OCI-LY1 (cell line): ENCODE measurements around the gene KLHL25.

Experiments used
- H2AFZ ChIP-seq: fragments of 200-600 bp; sonication (generic), shearing (Covaris generic); 2 replicates; pipeline ENCODE4 v1.6.0; 2014; ENCODE audit warnings: antibody characterized with exemption, mild to moderate bottlenecking, low read length
- H3F3A ChIP-seq: fragments of 200-600 bp; sonication (generic), shearing (Covaris generic); 2 replicates; pipeline ENCODE4 v1.6.0; 2014; ENCODE audit warnings: mild to moderate bottlenecking, antibody characterized with exemption, low read length, moderate library complexity; ENCODE audit not compliant: insufficient read depth
- H3K27ac ChIP-seq: fragments of 200-600 bp; sonication (generic); 2 replicates; pipeline ENCODE4 v1.5.1; 2014; ENCODE audit warnings: low read length, mixed run types, mild to moderate bottlenecking, low read depth; ENCODE audit not compliant: poor library complexity, severe bottlenecking
- H3K27me3 ChIP-seq: fragments of 200-600 bp; sonication (generic); 2 replicates; pipeline ENCODE4 v1.6.0; 2014; ENCODE audit warnings: antibody characterized with exemption, mild to moderate bottlenecking, low read length, moderate library complexity; ENCODE audit not compliant: insufficient read depth
- H3K36me3 ChIP-seq: fragments of 200-600 bp; sonication (generic); 2 replicates; pipeline ENCODE4 v1.6.1; 2014; ENCODE audit warnings: mild to moderate bottlenecking, antibody characterized with exemption, low read length, moderate library complexity, mixed read lengths; ENCODE audit not compliant: insufficient read depth
- H3K4me1 ChIP-seq: fragments of 200-600 bp; sonication (generic); 2 replicates; pipeline ENCODE4 v1.5.1; 2014; ENCODE audit warnings: mild to moderate bottlenecking, low read length, moderate library complexity; ENCODE audit not compliant: insufficient read depth, severe bottlenecking
- H3K4me2 ChIP-seq: fragments of 200-600 bp; sonication (generic), shearing (Covaris generic); 2 replicates; pipeline ENCODE4 v1.6.1; 2014; ENCODE audit warnings: low read length
- H3K4me3 ChIP-seq: fragments of 200-600 bp; sonication (generic); 2 replicates; pipeline ENCODE4 v1.5.1; 2014; ENCODE audit warnings: low read length, low read depth, mild to moderate bottlenecking, mixed read lengths; ENCODE audit not compliant: poor library complexity, severe bottlenecking
- H3K79me2 ChIP-seq: fragments of 200-600 bp; shearing (Covaris generic); 2 replicates; pipeline ENCODE4 v1.6.1; 2016; ENCODE audit warnings: mixed run types, low read length, mixed read lengths; ENCODE audit not compliant: insufficient read depth
- H3K9ac ChIP-seq: fragments of 200-600 bp; sonication (generic), shearing (Covaris generic); 2 replicates; pipeline ENCODE4 v1.6.1; 2014; ENCODE audit warnings: mild to moderate bottlenecking, low read length, mixed read lengths
- H3K9me2 ChIP-seq: fragments of 200-600 bp; sonication (generic), shearing (Covaris generic); 2 replicates; pipeline ENCODE4 v1.6.1; 2014; ENCODE audit warnings: low read depth, mild to moderate bottlenecking, low read length, mixed read lengths
- H3K9me3 ChIP-seq: fragments of 200-600 bp; shearing (Covaris generic); 2 replicates; pipeline ENCODE4 v1.6.1; 2014; ENCODE audit warnings: low read length, mixed read lengths
- H4K20me1 ChIP-seq: fragments of 200-600 bp; sonication (generic), shearing (Covaris generic); 2 replicates; pipeline ENCODE4 v1.6.0; 2016; ENCODE audit warnings: mild to moderate bottlenecking, low read length; ENCODE audit not compliant: insufficient read depth
- EZH2 ChIP-seq: fragments of 200-600 bp; sonication (generic), shearing (Covaris generic); IDR thresholded peaks from 2 replicates; pipeline ENCODE4 v1.8.0; 2017; ENCODE audit warnings: borderline replicate concordance, mixed run types, mild to moderate bottlenecking, antibody characterized with exemption, low read length, moderate library complexity, mixed read lengths
- TF ChIP-seq, protein P1 (sequence below): fragments of 200-600 bp; sonication (generic), shearing (Covaris generic); IDR thresholded peaks from 2 replicates; pipeline ENCODE4 v1.5.1; 2017; ENCODE audit warnings: mild to moderate bottlenecking, antibody characterized with exemption, low read length, moderate library complexity, mixed read lengths

The KLHL25 gene

DNA sequence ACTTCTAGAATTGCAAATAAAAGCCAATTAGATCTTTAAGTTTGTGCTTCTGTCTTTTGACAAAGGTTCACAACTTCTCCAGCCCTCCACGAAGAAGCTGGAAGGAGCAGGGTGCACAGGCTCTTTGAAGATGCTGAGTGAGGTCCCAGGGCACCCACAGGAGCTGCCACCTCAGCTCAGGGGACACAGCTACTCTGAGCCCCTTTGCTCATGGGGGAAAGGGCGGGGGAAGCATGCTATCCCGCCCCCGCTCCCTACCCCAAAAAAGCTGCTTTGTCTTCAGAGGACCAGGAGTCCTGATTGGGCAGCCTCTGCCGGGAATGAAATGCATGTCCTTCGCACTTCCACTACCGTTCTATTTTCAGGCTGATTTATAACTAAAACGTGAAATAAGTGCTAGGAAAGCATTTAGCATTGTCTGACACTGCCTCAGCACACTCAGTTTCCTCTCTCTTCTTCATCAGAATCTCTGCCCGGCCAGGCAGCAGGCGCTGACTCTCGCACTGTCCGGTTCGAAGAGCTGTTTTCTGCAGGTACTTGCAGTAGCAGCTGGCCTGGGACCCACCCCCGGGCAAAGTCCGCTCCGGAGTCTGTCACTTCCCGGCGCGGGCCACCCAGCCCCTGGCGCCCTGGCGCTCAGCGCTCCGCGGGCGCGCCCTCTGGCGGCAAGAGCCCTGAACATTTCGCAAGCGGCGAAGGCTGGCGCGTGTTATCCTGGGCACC, 45.5 kb upstream of the KLHL25 start:
- no peak overlapping the region for H3K27ac ChIP-seq
- TF ChIP-seq, protein P1, sequence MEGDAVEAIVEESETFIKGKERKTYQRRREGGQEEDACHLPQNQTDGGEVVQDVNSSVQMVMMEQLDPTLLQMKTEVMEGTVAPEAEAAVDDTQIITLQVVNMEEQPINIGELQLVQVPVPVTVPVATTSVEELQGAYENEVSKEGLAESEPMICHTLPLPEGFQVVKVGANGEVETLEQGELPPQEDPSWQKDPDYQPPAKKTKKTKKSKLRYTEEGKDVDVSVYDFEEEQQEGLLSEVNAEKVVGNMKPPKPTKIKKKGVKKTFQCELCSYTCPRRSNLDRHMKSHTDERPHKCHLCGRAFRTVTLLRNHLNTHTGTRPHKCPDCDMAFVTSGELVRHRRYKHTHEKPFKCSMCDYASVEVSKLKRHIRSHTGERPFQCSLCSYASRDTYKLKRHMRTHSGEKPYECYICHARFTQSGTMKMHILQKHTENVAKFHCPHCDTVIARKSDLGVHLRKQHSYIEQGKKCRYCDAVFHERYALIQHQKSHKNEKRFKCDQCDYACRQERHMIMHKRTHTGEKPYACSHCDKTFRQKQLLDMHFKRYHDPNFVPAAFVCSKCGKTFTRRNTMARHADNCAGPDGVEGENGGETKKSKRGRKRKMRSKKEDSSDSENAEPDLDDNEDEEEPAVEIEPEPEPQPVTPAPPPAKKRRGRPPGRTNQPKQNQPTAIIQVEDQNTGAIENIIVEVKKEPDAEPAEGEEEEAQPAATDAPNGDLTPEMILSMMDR: peak; percentile 93
- no peak for TF ChIP-seq EZH2
- no peaks in the 10 kb centered on the region for H3F3A ChIP-seq
- H3K9me2 ChIP-seq: no peaks in the 10 kb centered on the region
- H2AFZ ChIP-seq: peak overlapping the region; percentile 97
- peak overlapping the region; percentile 48 for H3K4me3 ChIP-seq
- H3K27me3 ChIP-seq: peaks cover 6% of the 10 kb centered on the region; the same call in 1 of the 2 replicates
- H4K20me1 ChIP-seq: no peaks in the 10 kb centered on the region
- H3K9me3 ChIP-seq: no peaks in the 10 kb centered on the region
- H3K4me1 ChIP-seq: peaks cover 10% of the 10 kb centered on the region
- H3K79me2 ChIP-seq: no peaks in the 10 kb centered on the region
- H3K9ac ChIP-seq: peak overlapping the region; percentile 43; the same call in 1 of the 2 replicates
- no peaks in the 10 kb centered on the region for H3K36me3 ChIP-seq
- H3K4me2 ChIP-seq: peak overlapping the region; percentile 72

DNA sequence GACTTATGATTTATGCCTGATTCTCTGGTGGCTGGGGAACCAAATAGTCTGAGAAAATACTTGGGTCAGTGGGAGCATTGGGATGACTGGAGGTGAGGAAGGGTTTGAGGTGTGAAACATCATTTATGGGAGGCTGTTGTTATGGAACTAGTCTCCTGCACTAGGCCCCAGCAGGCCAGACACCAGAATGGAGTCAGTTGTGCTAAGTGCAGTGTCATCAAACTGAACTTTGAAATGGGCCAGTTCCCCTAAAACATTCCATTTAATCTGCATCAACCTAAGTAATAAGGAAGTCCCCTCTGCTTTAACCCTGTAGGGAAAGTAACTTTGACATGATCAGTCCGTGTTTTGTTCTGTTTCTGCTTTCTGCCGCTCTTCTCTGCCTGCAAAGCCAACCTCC, 44.9 kb upstream of the KLHL25 start:
- Histone ChIP-seq H2AFZ (no peak overlapping the region), H3K4me2 (no peak overlapping the region), H3K9ac (no peak overlapping the region), H3K9me2 (no peaks in the 10 kb centered on the region), H3K27ac (no peak overlapping the region), H3F3A (no peaks in the 10 kb centered on the region), H3K9me3 (no peaks in the 10 kb centered on the region), H3K79me2 (no peaks in the 10 kb centered on the region), H3K36me3 (no peaks in the 10 kb centered on the region), H3K4me3 (no peak overlapping the region), H3K4me1 (peaks cover 10% of the 10 kb centered on the region), H4K20me1 (no peaks in the 10 kb centered on the region), H3K27me3 (peaks cover 6% of the 10 kb centered on the region; the same call in 1 of the 2 replicates)
- TF ChIP-seq, protein P1: no peak
- no peak for TF ChIP-seq EZH2

DNA sequence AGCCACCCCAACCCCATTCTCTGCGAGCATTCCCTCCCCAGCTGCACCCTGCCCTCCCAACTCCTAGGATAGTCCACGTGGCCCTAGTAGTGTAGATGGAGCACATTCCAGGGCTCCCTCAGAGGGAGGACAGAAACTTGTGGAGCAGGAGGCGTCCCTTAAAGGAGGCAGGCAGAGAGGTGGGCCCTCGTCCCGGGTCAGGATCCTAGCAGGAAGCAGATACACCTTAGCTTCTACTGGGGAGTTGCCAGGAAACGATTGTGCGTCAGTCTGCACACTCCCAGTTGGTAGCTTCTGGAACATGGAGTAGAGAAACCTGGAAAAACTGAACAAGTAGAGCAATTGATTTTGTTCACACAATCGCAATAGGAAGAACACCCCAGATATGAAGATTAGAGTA, 43.9 kb upstream of the KLHL25 start:
- H3K9me2 ChIP-seq: no peaks in the 10 kb centered on the region
- no peak overlapping the region for H2AFZ ChIP-seq
- no peak overlapping the region for H3K27ac ChIP-seq
- peaks cover 10% of the 10 kb centered on the region for H3K4me1 ChIP-seq
- H3K9me3 ChIP-seq: no peaks in the 10 kb centered on the region
- no peaks in the 10 kb centered on the region for H4K20me1 ChIP-seq
- TF ChIP-seq, protein P1: no peak
- TF ChIP-seq EZH2: no peak
- H3F3A ChIP-seq: no peaks in the 10 kb centered on the region
- H3K36me3 ChIP-seq: no peaks in the 10 kb centered on the region
- H3K4me2 ChIP-seq: no peak overlapping the region
- no peak overlapping the region for H3K4me3 ChIP-seq
- peaks cover 6% of the 10 kb centered on the region; the same call in 1 of the 2 replicates for H3K27me3 ChIP-seq
- no peaks in the 10 kb centered on the region for H3K79me2 ChIP-seq
- H3K9ac ChIP-seq: no peak overlapping the region
